CD4-positive, alpha-beta T cell (primary cell): ENCODE results near the gene TTLL11. TPM values are rescaled to one million over a fixed set of nuclear protein-coding genes. Genes with fewer than 3 reads are reported as not detected.

Experiments
- ATAC-seq: fragments of 200-7000 bp; cut with Tn5 transposase; one replicate; pipeline ENCODE4 v1.10.0; 2022; ENCODE audit warnings: mild to moderate bottlenecking; ENCODE audit not compliant: poor library complexity
- CTCF ChIA-PET: fragments of 350-600 bp; sonication (Branson Sonifier 250); formaldehyde crosslinking; loops from one replicate; lab custom pipeline; 2021; ENCODE audit warnings: antibody characterized with exemption, inconsistent platforms; lab: Charles Lee
- POLR2A ChIA-PET: fragments of 350-600 bp; sonication (Branson Sonifier 250); formaldehyde crosslinking; loops from one replicate; lab custom pipeline; 2021; ENCODE audit warnings: antibody characterized with exemption, inconsistent platforms; lab: Charles Lee
- DNase-seq, 14 experiments: peaks; one replicate each; pipeline ENCODE4 v3.0.0-alpha.2; 2013 to 2020; ENCODE audit warnings: mixed read lengths in 2 of 14
- H3K27ac ChIP-seq, 2 donors: one replicate each; pipeline versions ENCODE4 v1.5.1 to v1.7.0; 2013; ENCODE audit warnings: low read length in 2 of 2, low read depth in 1 of 2, mild to moderate bottlenecking in 1 of 2
- H3K27me3 ChIP-seq, 2 experiments: 1 replicate in 1 of 2; 2 replicates in 1 of 2; pipeline versions ENCODE4 v1.6.1 to v1.7.0; 2013; ENCODE audit warnings: low read length in 2 of 2, control low read depth in 1 of 2, mild to moderate bottlenecking in 1 of 2, moderate library complexity in 1 of 2; ENCODE audit not compliant: insufficient read depth in 2 of 2, control insufficient read depth in 1 of 2
- H3K36me3 ChIP-seq: one replicate; pipeline ENCODE4 v1.6.1; 2013; ENCODE audit warnings: low read length, control low read depth; ENCODE audit not compliant: insufficient read depth
- H3K4me1 ChIP-seq: one replicate; pipeline ENCODE4 v1.6.1; 2013; ENCODE audit warnings: low read length, control low read depth; ENCODE audit not compliant: insufficient read depth
- H3K4me3 ChIP-seq: one replicate; pipeline ENCODE4 v1.5.1; 2013; ENCODE audit warnings: mild to moderate bottlenecking, low read length, moderate library complexity
- H3K9me3 ChIP-seq, 2 experiments: 1 replicate in 1 of 2; 2 replicates in 1 of 2; pipeline versions ENCODE4 v1.6.1 to v1.7.0; 2013; ENCODE audit warnings: low read length in 2 of 2, mild to moderate bottlenecking in 2 of 2, control low read depth in 1 of 2, moderate library complexity in 1 of 2; ENCODE audit not compliant: control insufficient read depth in 1 of 2, insufficient read depth in 1 of 2
- H3K27ac Mint-ChIP-seq: one replicate; pipeline ENCODE4 v1.8.0; 2020; ENCODE audit warnings: mixed read lengths
- H3K27me3 Mint-ChIP-seq: one replicate; pipeline ENCODE4 v1.8.0; 2021; ENCODE audit warnings: mixed read lengths
- H3K36me3 Mint-ChIP-seq: one replicate; pipeline ENCODE4 v1.8.0; 2021; ENCODE audit warnings: low read depth, mixed read lengths
- H3K4me1 Mint-ChIP-seq: one replicate; pipeline ENCODE4 v1.8.0; 2021; ENCODE audit warnings: low read depth, mixed read lengths
- H3K4me3 Mint-ChIP-seq: one replicate; pipeline ENCODE4 v1.8.0; 2020; ENCODE audit warnings: mild to moderate bottlenecking, mixed read lengths
- H3K9me3 Mint-ChIP-seq: one replicate; pipeline ENCODE4 v1.8.0; 2020; ENCODE audit warnings: mixed read lengths
- intact Hi-C, 2 experiments: fragments of 100-400 bp; cut with DNase I in 1 of 2; cut with micrococcal nuclease in 1 of 2; formaldehyde crosslinking; loops; one replicate each; pipeline versions ENCODE4 v1.15.1 to v1.9.0; 2023 to 2025; cut with DNase I, micrococcal nuclease
- total RNA-seq, 174 experiments: library from RNA in 2 of 174; stranded (reverse) in 2 of 174; gene quantifications; one replicate each; pipeline ENCODE4 v1.2.3 and lab custom pipeline; 2021 to 2026
- TF ChIP-seq, protein P1 (sequence below): fragments of 200-600 bp; IDR thresholded peaks from one replicate; pipeline ENCODE4 v1.8.0; 2022; ENCODE audit warnings: antibody characterized with exemption, mild to moderate bottlenecking

TTLL11 gene
- total RNA-seq, 2 experiments from 2014 or later, result 1.6 to 2.3 TPM

DNA sequence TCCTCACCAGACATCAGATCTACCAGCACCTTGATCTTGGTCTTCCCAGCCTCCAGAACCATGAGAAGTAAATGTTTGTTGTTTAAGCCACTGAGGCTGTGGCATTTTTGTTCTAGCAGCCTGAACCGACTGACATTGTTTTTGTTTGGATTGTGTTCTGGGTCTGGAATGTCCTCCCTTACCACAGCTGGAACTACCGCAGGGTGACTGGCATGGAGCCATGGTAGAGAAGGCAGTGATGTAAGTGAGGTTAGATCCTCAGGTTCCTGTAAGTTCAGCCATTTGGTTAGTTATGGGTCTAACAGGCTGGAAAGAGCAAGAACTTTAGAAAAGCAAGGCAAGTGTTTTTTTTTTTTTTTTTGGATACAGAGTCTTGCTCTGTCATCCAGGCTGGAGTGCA is 232.4 kb downstream of the TTLL11 start:
- Mint-ChIP-seq H3K4me3 (no peak overlapping the region), H3K4me1 (no peaks in the 10 kb centered on the region), H3K27me3 (no peaks in the 10 kb centered on the region), H3K9me3 (no peaks in the 10 kb centered on the region), H3K27ac (no peak overlapping the region), H3K36me3 (no peaks in the 10 kb centered on the region)
- Histone ChIP-seq H3K4me1 (no peaks in the 10 kb centered on the region), H3K27me3 (no peaks in the 10 kb centered on the region), H3K9me3 (no peaks in the 10 kb centered on the region), H3K27ac (no peak overlapping the region), H3K36me3 (no peaks in the 10 kb centered on the region), H3K4me3 (no peak overlapping the region)
- POLR2A ChIA-PET, result interaction anchor here (0.6 kb wide), 1 partner anchor 179 kb away, joined by 3 read pairs; no protein-coding TSS in a partner anchor
- ATAC-seq (no peak), DNase-seq (no peak)
- intact Hi-C loops, result no loop called here
- TF ChIP-seq, protein P1, sequence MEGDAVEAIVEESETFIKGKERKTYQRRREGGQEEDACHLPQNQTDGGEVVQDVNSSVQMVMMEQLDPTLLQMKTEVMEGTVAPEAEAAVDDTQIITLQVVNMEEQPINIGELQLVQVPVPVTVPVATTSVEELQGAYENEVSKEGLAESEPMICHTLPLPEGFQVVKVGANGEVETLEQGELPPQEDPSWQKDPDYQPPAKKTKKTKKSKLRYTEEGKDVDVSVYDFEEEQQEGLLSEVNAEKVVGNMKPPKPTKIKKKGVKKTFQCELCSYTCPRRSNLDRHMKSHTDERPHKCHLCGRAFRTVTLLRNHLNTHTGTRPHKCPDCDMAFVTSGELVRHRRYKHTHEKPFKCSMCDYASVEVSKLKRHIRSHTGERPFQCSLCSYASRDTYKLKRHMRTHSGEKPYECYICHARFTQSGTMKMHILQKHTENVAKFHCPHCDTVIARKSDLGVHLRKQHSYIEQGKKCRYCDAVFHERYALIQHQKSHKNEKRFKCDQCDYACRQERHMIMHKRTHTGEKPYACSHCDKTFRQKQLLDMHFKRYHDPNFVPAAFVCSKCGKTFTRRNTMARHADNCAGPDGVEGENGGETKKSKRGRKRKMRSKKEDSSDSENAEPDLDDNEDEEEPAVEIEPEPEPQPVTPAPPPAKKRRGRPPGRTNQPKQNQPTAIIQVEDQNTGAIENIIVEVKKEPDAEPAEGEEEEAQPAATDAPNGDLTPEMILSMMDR, result no peak
- CTCF ChIA-PET, result no interaction called here

DNA sequence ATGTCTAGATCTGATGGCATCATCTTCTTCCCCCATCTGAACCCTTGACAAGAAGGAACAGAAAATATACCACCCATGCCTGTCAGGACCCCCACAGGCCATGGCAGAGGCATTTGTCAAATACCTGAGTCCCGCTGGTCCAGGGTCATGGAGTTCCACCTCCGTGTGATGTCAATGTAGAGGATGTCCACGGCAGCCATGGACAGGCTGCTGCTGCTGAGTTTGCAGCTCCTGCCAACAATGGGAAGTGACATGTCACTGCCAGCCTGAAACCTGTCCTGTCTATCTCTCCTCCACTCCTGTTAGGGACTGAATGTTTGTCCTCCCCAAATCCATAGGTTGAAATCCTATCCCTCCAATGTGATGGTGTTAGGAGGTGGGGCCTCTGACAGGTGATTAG is 232.9 kb downstream of the TTLL11 start:
- TF ChIP-seq, protein P1, result no peak
- H3K36me3 ChIP-seq, result no peaks in the 10 kb centered on the region
- H3K9me3 Mint-ChIP-seq, result no peaks in the 10 kb centered on the region
- H3K27me3 Mint-ChIP-seq, result no peaks in the 10 kb centered on the region
- H3K36me3 Mint-ChIP-seq, result no peaks in the 10 kb centered on the region
- intact Hi-C loops, result no loop called here
- H3K4me1 ChIP-seq, result no peaks in the 10 kb centered on the region
- no peaks in the 10 kb centered on the region for H3K4me1 Mint-ChIP-seq
- H3K4me3 ChIP-seq, result no peak overlapping the region
- H3K9me3 ChIP-seq, result no peaks in the 10 kb centered on the region
- no peak for DNase-seq
- H3K27ac ChIP-seq, result no peak overlapping the region
- ATAC-seq, result no peak
- ChIA-PET POLR2A (no interaction called here), CTCF (no interaction called here)
- H3K27ac Mint-ChIP-seq, result no peak overlapping the region
- H3K4me3 Mint-ChIP-seq, result no peak overlapping the region
- no peaks in the 10 kb centered on the region for H3K27me3 ChIP-seq

DNA sequence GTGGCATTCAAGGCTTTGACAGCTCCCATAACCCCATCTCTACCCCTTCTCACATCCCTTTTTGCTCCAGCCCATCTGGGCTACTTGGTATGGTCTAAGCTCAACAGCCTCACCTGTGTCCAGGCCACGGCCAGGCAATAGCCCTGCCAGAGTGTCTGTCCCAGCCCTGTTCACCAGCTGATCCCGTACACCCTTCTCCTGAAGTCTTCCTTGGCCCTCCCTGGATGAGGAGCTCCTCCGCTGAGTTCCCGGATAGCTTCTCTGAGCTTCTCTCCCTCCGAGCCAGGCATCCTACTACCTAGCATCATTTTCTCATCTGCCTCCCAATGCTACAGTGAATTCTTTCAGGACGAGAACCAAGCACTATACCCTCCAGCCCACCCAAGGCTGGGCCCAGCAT is 233.5 kb downstream of the TTLL11 start:
- no peak overlapping the region for H3K4me3 ChIP-seq
- ChIA-PET POLR2A (no interaction called here), CTCF (no interaction called here)

More for the DNA sequence above, 233.5 kb downstream of the TTLL11 start:
- ATAC-seq (no peak), DNase-seq (no peak)
- no peaks in the 10 kb centered on the region for H3K9me3 ChIP-seq
- H3K36me3 ChIP-seq, result no peaks in the 10 kb centered on the region
- no peaks in the 10 kb centered on the region for H3K27me3 ChIP-seq
- Mint-ChIP-seq H3K4me3 (no peak overlapping the region), H3K27me3 (no peaks in the 10 kb centered on the region), H3K36me3 (no peaks in the 10 kb centered on the region), H3K4me1 (no peaks in the 10 kb centered on the region), H3K27ac (no peak overlapping the region), H3K9me3 (no peaks in the 10 kb centered on the region)
- H3K27ac ChIP-seq, result no peak overlapping the region
- no peaks in the 10 kb centered on the region for H3K4me1 ChIP-seq
- intact Hi-C loops, result no loop called here
- TF ChIP-seq, protein P1, result no peak
